Caco-2 (cell line): Measurements from ENCODE around the gene ANKRD60. TPM values are rescaled to one million over a fixed set of nuclear protein-coding genes. Genes with fewer than 3 reads are reported as not detected.

Experiments
- BruUV-seq: library from RNA; stranded (reverse); fragments of 400-500 nt; replicated peaks from 2 replicates; lab custom pipeline; 2021; lab: Mats Ljungman, UMichigan
- CTCF ChIA-PET: fragments of 300-600 bp; sonication (Branson Sonifier 250); formaldehyde crosslinking; loops from one replicate; lab custom pipeline; 2022; ENCODE audit warnings: antibody characterized with exemption; lab: Charles Lee
- POLR2A ChIA-PET: fragments of 300-600 bp; sonication (Branson Sonifier 250); formaldehyde crosslinking; loops from one replicate; lab custom pipeline; 2022; ENCODE audit warnings: antibody characterized with exemption; lab: Charles Lee
- DNase-seq, 2 experiments: peaks; one replicate each; pipeline versions ENCODE4 v3.0.0 to v3.0.0-alpha.2; 2020 to 2022
- H3K27me3 ChIP-seq: replicated peaks from 2 replicates; pipeline ENCODE4 v1.6.0; 2011; ENCODE audit warnings: low read length; ENCODE audit not compliant: control insufficient read depth, insufficient read depth
- H3K36me3 ChIP-seq: 2 replicates; pipeline ENCODE4 v1.5.1; 2011; ENCODE audit warnings: low read length; ENCODE audit not compliant: control insufficient read depth, insufficient read depth
- H3K4me1 ChIP-seq: fragments of 250-450 bp; sonication (Bioruptor Pico); 2 replicates; pipeline ENCODE4 v1.5.1; 2020; ENCODE audit warnings: mild to moderate bottlenecking
- H3K4me3 ChIP-seq: 2 replicates; pipeline ENCODE4 v1.5.1; 2011; ENCODE audit warnings: low read depth, mild to moderate bottlenecking, control low read depth, low read length
- H3K9me3 ChIP-seq: fragments of 250-450 bp; sonication (Bioruptor Pico); 2 replicates; pipeline ENCODE4 v1.5.1; 2020; ENCODE audit warnings: mild to moderate bottlenecking, moderate library complexity
- H3K27ac Mint-ChIP-seq: one replicate; pipeline ENCODE4 v1.8.0; 2022; ENCODE audit warnings: mixed read lengths; ENCODE audit not compliant: unreplicated experiment
- H3K27me3 Mint-ChIP-seq: one replicate; pipeline ENCODE4 v1.8.0; 2022; ENCODE audit warnings: mixed read lengths; ENCODE audit not compliant: insufficient read depth, unreplicated experiment
- H3K36me3 Mint-ChIP-seq: one replicate; pipeline ENCODE4 v1.8.0; 2022; ENCODE audit warnings: mild to moderate bottlenecking, mixed read lengths; ENCODE audit not compliant: insufficient read depth, unreplicated experiment
- H3K4me1 Mint-ChIP-seq: one replicate; pipeline ENCODE4 v1.8.0; 2022; ENCODE audit warnings: low read depth, mixed read lengths; ENCODE audit not compliant: unreplicated experiment
- H3K4me3 Mint-ChIP-seq: one replicate; pipeline ENCODE4 v1.8.0; 2022; ENCODE audit warnings: mild to moderate bottlenecking, moderate library complexity, mixed read lengths; ENCODE audit not compliant: unreplicated experiment
- H3K9me3 Mint-ChIP-seq: one replicate; pipeline ENCODE4 v1.8.0; 2022; ENCODE audit warnings: mixed read lengths; ENCODE audit not compliant: unreplicated experiment
- CTCF ChIP-seq, 2 experiments: fragments of 200-600 bp in 1 of 2; IDR thresholded peaks; 1 replicate in 1 of 2; 2 replicates in 1 of 2; pipeline versions ENCODE4 v1.5.1 to v1.8.0; 2011 to 2022; ENCODE audit warnings: antibody characterized with exemption in 1 of 2, control low read depth in 1 of 2, inconsistent platforms in 1 of 2, low read depth in 1 of 2, low read length in 1 of 2, mild to moderate bottlenecking in 1 of 2, moderate library complexity in 1 of 2; ENCODE audit not compliant: insufficient read depth in 1 of 2, severe bottlenecking in 1 of 2, unreplicated experiment in 1 of 2
- intact Hi-C: fragments of 100-400 bp; cut with micrococcal nuclease; formaldehyde crosslinking; loops from one replicate; pipeline ENCODE4 v1.10.0; 2022; ENCODE audit not compliant: unreplicated experiment
- total RNA-seq: library from RNA; stranded (reverse); gene quantifications from 2 replicates; pipeline ENCODE4 v1.2.3, GENCODE V29; 2022

ANKRD60 gene
- total RNA-seq, 1 experiment from 2014 or later, result not detected

GRCh38 chr20:58173930-58174707, 54.3 kb downstream of the ANKRD60 start:
- Histone ChIP-seq H3K9me3 (no peaks in the 10 kb centered on the region), H3K36me3 (no peaks in the 10 kb centered on the region), H3K27me3 (peaks cover 3% of the 10 kb centered on the region), H3K4me1 (peaks cover under 1% of the 10 kb centered on the region; the same call in 1 of the 2 replicates), H3K4me3 (no peak overlapping the region)
- intact Hi-C loops, result no loop called here
- Mint-ChIP-seq H3K4me1 (no peaks in the 10 kb centered on the region), H3K4me3 (no peak overlapping the region), H3K9me3 (no peaks in the 10 kb centered on the region), H3K27ac (no peak overlapping the region), H3K36me3 (no peaks in the 10 kb centered on the region), H3K27me3 (peaks cover 17% of the 10 kb centered on the region)
- POLR2A ChIA-PET, result no interaction called here
- BruUV-seq, result no TSS peak
- no peak for TF ChIP-seq CTCF (IDR thresholded peaks at IDR 0.05; ENCODE audit: insufficient read depth in 1 of 2, low read depth in 1 of 2, low read length in 1 of 2, severe bottlenecking in 1 of 2, unreplicated experiment in 1 of 2)
- DNase-seq, result no peak
- CTCF ChIA-PET, result interaction anchor here (0.8 kb wide), 1 partner anchor 591 kb away, joined by 3 read pairs; no protein-coding TSS in a partner anchor

GRCh38 chr20:58173091-58173490, 55.4 kb downstream of the ANKRD60 start:
- no peak for TF ChIP-seq CTCF (IDR thresholded peaks at IDR 0.05; ENCODE audit: insufficient read depth in 1 of 2, low read depth in 1 of 2, low read length in 1 of 2, severe bottlenecking in 1 of 2, unreplicated experiment in 1 of 2)
- Histone ChIP-seq H3K36me3 (no peaks in the 10 kb centered on the region), H3K27me3 (no peaks in the 10 kb centered on the region), H3K4me1 (no peaks in the 10 kb centered on the region), H3K9me3 (no peaks in the 10 kb centered on the region), H3K4me3 (no peak overlapping the region)
- ChIA-PET POLR2A (no interaction called here), CTCF (interaction anchor here (1.1 kb wide), 1 partner anchor 177 kb away, joined by 6 read pairs; no protein-coding TSS in a partner anchor)
- Mint-ChIP-seq H3K27ac (no peak overlapping the region), H3K36me3 (no peaks in the 10 kb centered on the region), H3K9me3 (no peaks in the 10 kb centered on the region), H3K4me1 (no peaks in the 10 kb centered on the region), H3K4me3 (no peak overlapping the region), H3K27me3 (peaks cover 19% of the 10 kb centered on the region)
- no peak for DNase-seq
- intact Hi-C loops, result no loop called here
- BruUV-seq, result no TSS peak

GRCh38 chr20:58171796-58172425, 56.5 kb downstream of the ANKRD60 start:
- no TSS peak for BruUV-seq
- POLR2A ChIA-PET, result no interaction called here
- H3K4me3 Mint-ChIP-seq, result no peak overlapping the region

More at GRCh38 chr20:58171796-58172425, 56.5 kb downstream of the ANKRD60 start:
- H3K4me3 ChIP-seq, result no peak overlapping the region
- no peaks in the 10 kb centered on the region for H3K9me3 ChIP-seq
- no peaks in the 10 kb centered on the region for H3K4me1 ChIP-seq
- Mint-ChIP-seq H3K27me3 (peaks cover 17% of the 10 kb centered on the region), H3K4me1 (no peaks in the 10 kb centered on the region), H3K27ac (no peak overlapping the region), H3K9me3 (no peaks in the 10 kb centered on the region), H3K36me3 (no peaks in the 10 kb centered on the region)
- no peaks in the 10 kb centered on the region for H3K27me3 ChIP-seq
- no peaks in the 10 kb centered on the region for H3K36me3 ChIP-seq
- DNase-seq, result no peak
- intact Hi-C loops, result no loop called here
- TF ChIP-seq CTCF (IDR thresholded peaks at IDR 0.05; ENCODE audit: insufficient read depth in 1 of 2, low read depth in 1 of 2, low read length in 1 of 2, severe bottlenecking in 1 of 2, unreplicated experiment in 1 of 2), result no peak
- CTCF ChIA-PET, result interaction anchor here (1.1 kb wide), 1 partner anchor 176 kb away, joined by 6 read pairs; no protein-coding TSS in a partner anchor
